HEK293T (cell line): ENCODE data around the gene BTG2.
A peak's percentile ranks its signal among the peaks of the same experiment; 100 is the strongest.

Experiments
- CTCF ChIA-PET: fragments of 350-600 bp; formaldehyde crosslinking; extraction: SDS; loops from one replicate; lab custom pipeline; 2021; ENCODE audit warnings: antibody characterized with exemption, inconsistent platforms; lab: Yijun Ruan, JAX
- POLR2A ChIA-PET: fragments of 350-600 bp; formaldehyde crosslinking; extraction: SDS; loops from one replicate; lab custom pipeline; 2020; ENCODE audit warnings: antibody characterized with exemption, inconsistent platforms; lab: Yijun Ruan, JAX
- DNase-seq: peaks from one replicate; pipeline ENCODE4 v3.0.0; 2012; ENCODE audit warnings: mixed read lengths; ENCODE audit errors: extremely low spot score
- ARNT ChIP-seq: fragments of 450-650 bp; IDR thresholded peaks from 2 replicates; pipeline ENCODE4 v1.6.1; 2017; ENCODE audit warnings: mild to moderate bottlenecking
- BHLHE40 ChIP-seq: fragments of 450-650 bp; IDR thresholded peaks from 2 replicates; pipeline ENCODE4 v1.6.1; 2016; ENCODE audit warnings: mild to moderate bottlenecking, moderate library complexity, borderline replicate concordance
- CTBP1 ChIP-seq: fragments of 450-650 bp; IDR thresholded peaks from 2 replicates; pipeline ENCODE4 v1.6.1; 2016; ENCODE audit warnings: borderline replicate concordance
- ELF4 ChIP-seq: fragments of 450-650 bp; IDR thresholded peaks from 2 replicates; pipeline ENCODE4 v1.6.1; 2017; ENCODE audit warnings: antibody characterized with exemption
- FOXA1 ChIP-seq: fragments of 450-650 bp; IDR thresholded peaks from 2 replicates; pipeline ENCODE4 v1.6.1; 2016; ENCODE audit warnings: mild to moderate bottlenecking
- FOXK2 ChIP-seq: fragments of 450-650 bp; IDR thresholded peaks from 2 replicates; pipeline ENCODE4 v1.6.1; 2016; ENCODE audit warnings: mild to moderate bottlenecking
- FOXM1 ChIP-seq: fragments of 450-650 bp; IDR thresholded peaks from 2 replicates; pipeline ENCODE4 v1.6.1; 2017; ENCODE audit warnings: mild to moderate bottlenecking, borderline replicate concordance
- HDGF ChIP-seq: fragments of 450-650 bp; IDR thresholded peaks from 2 replicates; pipeline ENCODE4 v1.6.1; 2017; ENCODE audit warnings: antibody characterized with exemption, borderline replicate concordance
- L3MBTL2 ChIP-seq: fragments of 450-650 bp; conservative IDR thresholded peaks from 2 replicates; pipeline ENCODE4 v1.6.1; 2016; ENCODE audit warnings: mild to moderate bottlenecking
- LEF1 ChIP-seq: fragments of 450-650 bp; IDR thresholded peaks from 2 replicates; pipeline ENCODE4 v1.6.1; 2017; ENCODE audit warnings: mild to moderate bottlenecking, borderline replicate concordance
- NFRKB ChIP-seq: fragments of 450-650 bp; IDR thresholded peaks from 2 replicates; pipeline ENCODE4 v1.6.1; 2016; ENCODE audit warnings: mild to moderate bottlenecking, moderate library complexity
- SP1 ChIP-seq: fragments of 450-650 bp; IDR thresholded peaks from 2 replicates; pipeline ENCODE4 v1.6.1; 2017
- SUZ12 ChIP-seq: fragments of 450-650 bp; IDR thresholded peaks from 2 replicates; pipeline ENCODE4 v1.6.1; 2016; ENCODE audit warnings: mild to moderate bottlenecking
- TARDBP ChIP-seq: fragments of 450-650 bp; IDR thresholded peaks from 2 replicates; pipeline ENCODE4 v1.6.1; 2016
- ZNF384 ChIP-seq: fragments of 450-650 bp; IDR thresholded peaks from 2 replicates; pipeline ENCODE4 v1.6.1; 2016
- TF ChIP-seq, protein P1 (sequence below): fragments of 450-650 bp; IDR thresholded peaks from 2 replicates; pipeline ENCODE4 v1.6.1; 2016

Gene BTG2

DNA sequence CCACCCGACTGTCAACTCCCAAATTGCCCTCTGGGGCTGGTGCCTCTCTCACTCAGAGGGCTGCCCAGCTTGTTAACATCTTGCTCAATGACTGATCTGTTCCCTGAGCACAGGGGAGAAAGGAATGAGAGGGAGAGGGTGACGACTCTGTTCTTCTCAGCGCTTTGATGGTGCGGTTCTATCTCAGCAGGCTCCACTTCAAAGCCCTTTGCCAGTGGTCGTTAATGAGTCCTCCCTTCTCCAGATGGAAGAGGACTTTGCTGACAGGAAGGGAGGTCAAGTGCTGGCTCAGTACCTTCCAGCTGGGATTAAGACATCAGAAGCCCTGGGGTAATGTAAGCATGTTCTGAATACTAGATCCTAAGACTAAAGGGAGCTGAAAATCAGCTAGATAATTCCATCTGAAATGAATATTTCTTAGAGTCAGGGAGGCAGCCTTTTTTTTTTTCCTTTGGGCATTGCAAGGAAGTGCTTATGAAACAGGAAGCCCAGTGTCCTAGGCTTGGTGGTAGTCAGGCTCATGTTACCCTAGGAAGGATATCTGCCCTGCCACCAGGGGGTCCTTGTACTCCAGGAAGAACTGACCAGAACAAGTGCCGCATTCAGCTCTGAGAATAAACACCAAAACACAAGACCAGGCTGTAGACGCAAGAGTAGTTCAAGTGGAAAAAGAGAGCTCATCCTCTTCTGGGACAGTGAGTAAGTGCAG is 40.9 kb downstream of the BTG2 start:
- POLR2A ChIA-PET = no interaction called here
- DNase-seq = no peak
- no peak for TF ChIP-seq BHLHE40
- no peak for TF ChIP-seq FOXM1
- no peak for TF ChIP-seq TARDBP
- TF ChIP-seq, protein P1, sequence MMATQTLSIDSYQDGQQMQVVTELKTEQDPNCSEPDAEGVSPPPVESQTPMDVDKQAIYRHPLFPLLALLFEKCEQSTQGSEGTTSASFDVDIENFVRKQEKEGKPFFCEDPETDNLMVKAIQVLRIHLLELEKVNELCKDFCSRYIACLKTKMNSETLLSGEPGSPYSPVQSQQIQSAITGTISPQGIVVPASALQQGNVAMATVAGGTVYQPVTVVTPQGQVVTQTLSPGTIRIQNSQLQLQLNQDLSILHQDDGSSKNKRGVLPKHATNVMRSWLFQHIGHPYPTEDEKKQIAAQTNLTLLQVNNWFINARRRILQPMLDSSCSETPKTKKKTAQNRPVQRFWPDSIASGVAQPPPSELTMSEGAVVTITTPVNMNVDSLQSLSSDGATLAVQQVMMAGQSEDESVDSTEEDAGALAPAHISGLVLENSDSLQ = no peak
- TF ChIP-seq L3MBTL2 = no peak
- TF ChIP-seq FOXA1 = no peak
- no peak for TF ChIP-seq FOXK2
- no peak for TF ChIP-seq HDGF
- TF ChIP-seq ZNF384 = no peak
- no peak for TF ChIP-seq CTBP1
- CTCF ChIA-PET = interaction anchor here (0.8 to 1.0 kb wide), 2 partner anchors 142 to 146 kb away, joined by 3 to 5 read pairs; no protein-coding TSS in a partner anchor

DNA sequence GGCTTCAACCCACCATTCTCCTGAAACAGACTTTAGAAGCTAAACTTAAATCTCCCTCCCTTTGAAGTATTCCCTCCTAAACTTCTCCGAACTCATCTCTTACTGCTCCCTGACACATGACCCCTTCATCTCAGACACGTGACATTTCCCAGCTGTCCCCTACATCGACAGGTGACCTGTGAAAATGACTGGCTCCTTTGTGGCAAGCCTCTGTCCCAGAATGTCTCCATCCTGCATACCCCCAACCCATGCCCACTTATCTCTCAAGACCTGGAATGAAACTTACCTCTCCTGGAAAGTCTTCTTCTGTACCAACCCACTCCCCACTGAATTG is 41.4 kb downstream of the BTG2 start:
- TF ChIP-seq ELF4 (no peak), FOXA1 (no peak), ARNT (no peak), TARDBP (no peak), CTBP1 (no peak), SUZ12 (no peak), L3MBTL2 (no peak), FOXM1 (no peak), HDGF (no peak)
- TF ChIP-seq, protein P1 = no peak
- CTCF ChIA-PET = interaction anchor here (0.8 to 1.0 kb wide), 3 partner anchors 70 to 145 kb away, joined by 3 to 5 read pairs (median 3); no protein-coding TSS in a partner anchor
- no peak for DNase-seq
- POLR2A ChIA-PET = no interaction called here

DNA sequence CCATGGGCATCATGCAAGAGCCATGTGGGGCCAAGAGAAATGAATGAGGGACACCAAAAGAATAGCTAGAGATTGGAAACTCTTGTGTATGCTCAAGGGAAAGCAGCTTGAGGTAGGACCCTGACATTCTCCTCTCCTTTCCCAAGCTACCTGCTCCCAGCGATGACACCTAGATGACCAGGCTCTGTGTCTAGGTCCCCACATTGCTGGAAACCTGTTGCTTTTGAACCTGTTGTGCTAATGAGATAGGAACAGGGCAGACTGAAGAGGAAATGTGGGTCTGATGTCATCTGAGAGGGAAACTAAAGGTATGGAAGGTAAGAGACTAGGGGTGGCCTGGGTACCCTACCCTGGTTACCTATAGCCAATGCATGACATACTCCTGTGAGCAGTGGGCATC is 43.8 kb downstream of the BTG2 start:
- ChIA-PET POLR2A (no interaction called here), CTCF (no interaction called here)
- no peak for DNase-seq
- TF ChIP-seq HDGF (no peak), NFRKB (no peak), SP1 (no peak), FOXK2 (no peak), TARDBP (no peak), ARNT (no peak), FOXM1 (no peak), L3MBTL2 (no peak), FOXA1 (no peak), LEF1 (no peak)
- TF ChIP-seq, protein P1 = no peak

DNA sequence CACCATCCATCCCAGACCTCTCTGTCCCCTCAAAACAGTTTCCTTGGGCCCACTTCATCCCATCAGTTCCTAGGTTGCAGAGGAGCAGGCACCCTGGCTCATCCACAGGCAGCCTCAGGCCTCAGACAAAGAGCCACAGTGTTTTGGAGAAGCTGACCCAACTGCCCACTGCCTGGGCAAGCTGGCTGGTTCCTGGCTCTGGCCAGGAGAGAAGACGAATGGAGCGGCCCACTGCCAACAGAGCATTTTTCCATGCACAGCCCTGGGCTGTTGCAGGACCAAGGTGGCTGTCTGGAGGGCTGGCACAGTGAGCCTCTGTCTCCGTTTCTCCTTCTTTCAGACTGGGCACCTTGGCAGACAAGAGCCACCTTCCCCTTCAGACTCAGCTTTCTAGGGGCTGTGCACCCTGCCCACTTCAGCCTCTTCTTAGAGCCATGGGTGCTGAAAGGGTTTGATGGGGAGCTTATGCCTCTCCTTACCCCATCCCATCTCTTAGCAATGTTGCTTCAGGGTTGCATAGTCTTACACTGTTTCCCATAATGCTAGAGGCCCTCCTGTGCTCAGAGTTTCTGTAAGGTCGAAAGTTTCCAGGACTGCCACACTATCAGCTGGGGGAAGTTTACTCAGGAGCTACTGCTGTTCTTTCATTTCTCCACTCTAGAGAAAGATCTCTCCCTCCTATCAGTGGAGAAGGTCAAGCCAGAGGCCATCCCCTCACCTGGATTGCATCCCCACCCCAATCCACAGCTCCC is 44.6 kb downstream of the BTG2 start:
- CTCF ChIA-PET = interaction anchor here (0.6 kb wide), 1 partner anchor 28 kb away, joined by 4 read pairs; no protein-coding TSS in a partner anchor
- TF ChIP-seq ELF4 (no peak), FOXA1 (no peak), SUZ12 (no peak), HDGF (no peak), SP1 (no peak)
- POLR2A ChIA-PET = no interaction called here

DNA sequence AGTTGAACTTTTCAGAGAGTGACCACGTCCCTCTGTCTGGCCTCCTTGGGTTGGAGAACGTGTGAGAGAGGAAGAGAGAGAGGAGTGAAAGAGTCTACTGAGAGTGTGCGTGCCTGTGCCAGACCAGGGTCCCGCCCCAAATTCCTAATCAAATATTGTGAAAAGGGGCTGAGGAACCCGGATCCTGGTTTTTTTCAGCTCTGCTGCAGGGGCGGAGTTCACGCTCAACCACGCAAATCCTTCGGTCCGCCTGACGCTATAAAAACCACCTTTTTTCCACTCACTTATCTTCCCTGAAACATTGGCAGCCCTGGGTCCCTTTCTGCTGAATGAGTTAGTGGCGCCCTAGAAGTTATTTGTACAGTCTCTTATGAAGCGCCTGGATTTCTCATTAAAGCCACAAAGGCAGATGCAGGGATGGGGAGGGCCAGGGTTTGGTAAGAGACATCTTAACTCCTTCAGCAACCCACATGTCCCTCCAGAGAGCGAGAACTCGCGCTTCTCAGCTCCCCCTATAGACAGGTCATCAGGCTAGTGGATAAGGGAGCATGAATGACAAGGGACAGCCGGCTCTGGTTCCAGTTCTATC is 45.8 kb downstream of the BTG2 start, which contains the start of gene FMOD:
FMOD (minus strand) TSS at position 86 of the 589 bp plus-strand sequence. CDS start 2,852 bp downstream, outside the sequence.
- POLR2A ChIA-PET = no interaction called here
- peak; percentile 46 for DNase-seq
- TF ChIP-seq FOXM1 (no peak), TARDBP (no peak), HDGF (no peak), BHLHE40 (no peak)
- CTCF ChIA-PET = interaction anchor here (0.9 to 1.1 kb wide), 2 partner anchors 9 to 84 kb away, joined by 3 to 4 read pairs; no protein-coding TSS in a partner anchor

More for the DNA sequence above, 44.6 kb downstream of the BTG2 start:
- no peak for DNase-seq

DNA sequence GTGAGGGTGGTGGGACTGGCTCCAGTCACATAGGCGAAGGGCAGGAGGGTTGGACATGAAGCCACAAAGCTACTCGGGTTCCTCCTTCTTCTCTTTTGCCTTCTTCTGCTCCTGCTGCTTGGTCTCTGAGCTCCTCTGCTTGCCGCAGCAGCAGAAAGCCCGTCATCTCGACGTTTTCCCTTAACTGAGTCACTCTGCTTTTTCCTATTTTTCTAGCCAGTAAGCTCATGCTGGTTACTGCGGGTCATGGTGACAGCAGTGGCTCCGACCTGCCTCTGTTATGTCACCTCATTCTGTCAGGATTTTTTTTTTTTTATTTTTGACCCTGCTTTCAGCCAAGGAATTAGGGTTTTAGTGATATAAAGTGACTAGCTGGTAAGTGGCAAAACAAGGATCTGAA is 48.2 kb downstream of the BTG2 start:
- DNase-seq = no peak
- ChIA-PET CTCF (interaction anchor here (1.0 to 1.4 kb wide), 2 partner anchors 11 to 14 kb away, joined by 3 to 5 read pairs; no protein-coding TSS in a partner anchor), POLR2A (no interaction called here)
- TF ChIP-seq SUZ12 (no peak), SP1 (no peak), L3MBTL2 (no peak), FOXA1 (no peak), HDGF (no peak), TARDBP (no peak), FOXM1 (no peak), FOXK2 (no peak), CTBP1 (no peak), ELF4 (no peak), LEF1 (no peak), BHLHE40 (no peak), NFRKB (no peak), ZNF384 (no peak), ARNT (no peak)
- TF ChIP-seq, protein P1 = no peak
